HCT116 (cell line): ENCODE data around the gene NCKAP5. TPM values are rescaled to one million over a fixed set of nuclear protein-coding genes. Genes with fewer than 3 reads are reported as not detected.

ENCODE experiments used
- ATAC-seq: fragments of 200-7000 bp; cut with Tn5 transposase; 2 replicates; pipeline ENCODE4 v1.9.1; 2020; ENCODE audit warnings: mild to moderate bottlenecking, moderate library complexity
- BruUV-seq: library from RNA; stranded (reverse); fragments of 400-500 nt; replicated peaks from 2 replicates; lab custom pipeline; 2021; lab: Mats Ljungman, UMichigan
- CTCF ChIA-PET: fragments of 300-600 bp; sonication (Branson Sonifier 250); formaldehyde crosslinking; loops from one replicate; lab custom pipeline; 2021; ENCODE audit warnings: antibody characterized with exemption; lab: Charles Lee
- POLR2A ChIA-PET: fragments of 300-600, 350-600 bp; sonication (Branson Sonifier 250); formaldehyde crosslinking; loops from one replicate; lab custom pipeline; 2021; ENCODE audit warnings: antibody characterized with exemption; lab: Charles Lee
- RAD21 ChIA-PET, 2 experiments: fragments of 300-600 bp; sonication (Branson Sonifier 250); formaldehyde crosslinking; loops; one replicate each; lab custom pipeline; 2023; ENCODE audit warnings: low total read pairs in 2 of 2; ENCODE audit not compliant: uncharacterized antibody in 2 of 2, unreplicated experiment in 2 of 2, low non-redundant PET in 1 of 2; lab: Charles Lee
- DNase-seq: peaks from one replicate; pipeline ENCODE4 v3.0.0-alpha.2; 2010; ENCODE audit warnings: low read depth, low spot score
- H2AFZ ChIP-seq: fragments of 200-600 bp; shearing (Covaris generic), sonication (generic); 2 replicates; pipeline ENCODE4 v1.6.1; 2017; ENCODE audit warnings: low read depth, mixed run types, mixed read lengths, antibody characterized with exemption, low read length; ENCODE audit not compliant: poor library complexity, severe bottlenecking
- H3K27ac ChIP-seq: 2 replicates; pipeline ENCODE4 v1.5.1; 2012; ENCODE audit warnings: low read depth, low read length
- H3K27me3 ChIP-seq: fragments of 200-600 bp; sonication (generic); 2 replicates; pipeline ENCODE4 v1.6.1; 2016; ENCODE audit warnings: mixed run types, low read length, mixed read lengths; ENCODE audit not compliant: insufficient read depth
- H3K36me3 ChIP-seq, 2 experiments: fragments of 200-500 bp in 1 of 2; fragments of 200-600 bp in 1 of 2; sonication (Bioruptor generic) in 1 of 2; sonication (generic) in 1 of 2; 2 replicates each; pipeline versions ENCODE4 v1.5.1 to v1.6.1; 2014 to 2016; ENCODE audit warnings: low read length in 2 of 2, inconsistent platforms in 1 of 2, mixed read lengths in 1 of 2, mixed run types in 1 of 2; ENCODE audit not compliant: insufficient read depth in 2 of 2, control insufficient read depth in 1 of 2
- H3K4me1 ChIP-seq, 2 experiments: fragments of 200-600 bp in 1 of 2; sonication (generic) in 1 of 2; 2 replicates each; pipeline versions ENCODE4 v1.5.1 to v1.6.1; 2012 to 2017; ENCODE audit warnings: low read length in 2 of 2, inconsistent platforms in 1 of 2, mild to moderate bottlenecking in 1 of 2, mixed read lengths in 1 of 2, mixed run types in 1 of 2, moderate library complexity in 1 of 2; ENCODE audit not compliant: insufficient read depth in 2 of 2, control insufficient read depth in 1 of 2
- H3K4me2 ChIP-seq: fragments of 200-600 bp; sonication (generic); 2 replicates; pipeline ENCODE4 v1.6.1; 2017; ENCODE audit warnings: mixed run types, low read length, mixed read lengths
- H3K4me3 ChIP-seq, 2 experiments: fragments of 200-600 bp in 1 of 2; sonication (generic) in 1 of 2; replicated peaks in 1 of 2; 2 replicates each; pipeline ENCODE4 v1.5.1; 2011 to 2016; ENCODE audit warnings: low read length in 2 of 2, control low read depth in 1 of 2, low read depth in 1 of 2, mild to moderate bottlenecking in 1 of 2, mixed read lengths in 1 of 2, mixed run types in 1 of 2
- H3K79me2 ChIP-seq: fragments of 200-600 bp; sonication (generic); 2 replicates; pipeline ENCODE4 v1.6.1; 2017; ENCODE audit warnings: mild to moderate bottlenecking, mixed run types, low read length, moderate library complexity, mixed read lengths; ENCODE audit not compliant: insufficient read depth
- H3K9ac ChIP-seq: fragments of 200-600 bp; sonication (generic); 2 replicates; pipeline ENCODE4 v1.6.1; 2016; ENCODE audit warnings: low read length, mixed read lengths
- H3K9me2 ChIP-seq: fragments of 200-600 bp; sonication (generic), shearing (Covaris generic); 2 replicates; pipeline ENCODE4 v1.6.1; 2017; ENCODE audit warnings: mixed run types, mild to moderate bottlenecking, moderate library complexity; ENCODE audit not compliant: insufficient read depth
- H3K9me3 ChIP-seq, 2 experiments: fragments of 200-500 bp in 1 of 2; fragments of 200-600 bp in 1 of 2; sonication (Bioruptor generic) in 1 of 2; sonication (generic) in 1 of 2; 2 replicates each; pipeline ENCODE4 v1.6.1; 2014 to 2017; ENCODE audit warnings: low read length in 2 of 2, mixed read lengths in 2 of 2, inconsistent platforms in 1 of 2, low read depth in 1 of 2, mild to moderate bottlenecking in 1 of 2, mixed run types in 1 of 2, moderate library complexity in 1 of 2; ENCODE audit not compliant: control insufficient read depth in 1 of 2, insufficient read depth in 1 of 2
- H4K20me1 ChIP-seq: fragments of 200-600 bp; sonication (generic), shearing (Covaris generic); 2 replicates; pipeline ENCODE4 v1.6.1; 2017; ENCODE audit warnings: mixed run types, mild to moderate bottlenecking, moderate library complexity; ENCODE audit not compliant: insufficient read depth
- CEBPB ChIP-seq: IDR thresholded peaks from 2 replicates; pipeline ENCODE4 v1.6.1; 2012; ENCODE audit warnings: low read depth
- EGR1 ChIP-seq: IDR thresholded peaks from 2 replicates; pipeline ENCODE4 v1.6.1; 2012; ENCODE audit warnings: low read depth
- ELF1 ChIP-seq: IDR thresholded peaks from 2 replicates; pipeline ENCODE4 v1.6.1; 2012; ENCODE audit warnings: low read depth, borderline replicate concordance
- EZH2 ChIP-seq: fragments of 200-600 bp; sonication (generic); IDR thresholded peaks from 2 replicates; pipeline ENCODE4 v1.6.1; 2017; ENCODE audit warnings: antibody characterized with exemption, mixed run types
- EZH2phosphoT487 ChIP-seq: fragments of 200-600 bp; IDR thresholded peaks from 2 replicates; pipeline ENCODE4 v1.6.1; 2018; ENCODE audit warnings: antibody characterized with exemption, borderline replicate concordance
- JUND ChIP-seq: IDR thresholded peaks from 2 replicates; pipeline ENCODE4 v1.6.1; 2012
- POLR2AphosphoS5 ChIP-seq: IDR thresholded peaks from 2 replicates; pipeline ENCODE4 v1.6.1; 2011; ENCODE audit warnings: mild to moderate bottlenecking, low read depth, low read length, moderate library complexity
- SP1 ChIP-seq: IDR thresholded peaks from 2 replicates; pipeline ENCODE4 v1.6.1; 2012; ENCODE audit warnings: low read depth
- SRF ChIP-seq: IDR thresholded peaks from 2 replicates; pipeline ENCODE4 v1.6.1; 2012; ENCODE audit warnings: low read depth
- TCF7L2 ChIP-seq: IDR thresholded peaks from 2 replicates; pipeline ENCODE4 v1.7.0; 2011; ENCODE audit warnings: borderline replicate concordance, inconsistent platforms; ENCODE audit not compliant: insufficient read depth, insufficient read length; ENCODE audit errors: extremely low read depth
- YY1 ChIP-seq: IDR thresholded peaks from 2 replicates; pipeline ENCODE4 v1.6.1; 2011; ENCODE audit warnings: low read length, low read depth, moderate library complexity, mild to moderate bottlenecking; ENCODE audit not compliant: insufficient replicate concordance; ENCODE audit errors: extremely low read depth
- ZFX ChIP-seq: fragments of 450-650 bp; IDR thresholded peaks from 2 replicates; pipeline ENCODE4 v1.6.1; 2017
- ZNF274 ChIP-seq: fragments of 200-500 bp; sonication (Bioruptor generic); IDR thresholded peaks from 2 replicates; pipeline ENCODE4 v1.6.1; 2014; ENCODE audit warnings: mild to moderate bottlenecking, low read depth, low read length, inconsistent platforms
- intact Hi-C: fragments of 100-400 bp; cut with micrococcal nuclease; formaldehyde crosslinking; loops from 2 replicates; pipeline ENCODE4 v1.10.0; 2022
- total RNA-seq: library from RNA; stranded (reverse); gene quantifications from one replicate; pipeline ENCODE4 v1.2.1, GENCODE V29; 2021; ENCODE audit not compliant: unreplicated experiment
- TF ChIP-seq, protein P1 (sequence below): IDR thresholded peaks from 2 replicates; pipeline ENCODE4 v1.6.1; 2012
- TF ChIP-seq, protein P2 (sequence below): IDR thresholded peaks from 2 replicates; pipeline ENCODE4 v1.6.1; 2011; ENCODE audit warnings: mild to moderate bottlenecking, low read length, moderate library complexity; ENCODE audit not compliant: insufficient replicate concordance; ENCODE audit errors: extremely low read depth
- TF ChIP-seq, protein P3 (sequence below): IDR thresholded peaks from 2 replicates; pipeline ENCODE4 v1.6.1; 2012
- TF ChIP-seq, protein P4 (sequence below): IDR thresholded peaks from 2 replicates; pipeline ENCODE4 v1.6.1; 2012; ENCODE audit warnings: low read depth
- TF ChIP-seq, protein P5 (sequence below), 3 experiments: fragments of 200-600 bp in 1 of 3; sonication (generic) in 1 of 3; IDR thresholded peaks in 2 of 3; conservative IDR thresholded peaks in 1 of 3; 2 replicates each; pipeline ENCODE4 v1.5.1; 2012 to 2017; ENCODE audit warnings: low read depth in 2 of 3, low read length in 2 of 3, antibody characterized with exemption in 1 of 3, borderline replicate concordance in 1 of 3, control low read depth in 1 of 3, mild to moderate bottlenecking in 1 of 3, mixed read lengths in 1 of 3, mixed run types in 1 of 3, moderate library complexity in 1 of 3; ENCODE audit not compliant: insufficient read depth in 1 of 3

Gene NCKAP5
- total RNA-seq, 1 experiment from 2014 or later = 0.30 TPM

DNA sequence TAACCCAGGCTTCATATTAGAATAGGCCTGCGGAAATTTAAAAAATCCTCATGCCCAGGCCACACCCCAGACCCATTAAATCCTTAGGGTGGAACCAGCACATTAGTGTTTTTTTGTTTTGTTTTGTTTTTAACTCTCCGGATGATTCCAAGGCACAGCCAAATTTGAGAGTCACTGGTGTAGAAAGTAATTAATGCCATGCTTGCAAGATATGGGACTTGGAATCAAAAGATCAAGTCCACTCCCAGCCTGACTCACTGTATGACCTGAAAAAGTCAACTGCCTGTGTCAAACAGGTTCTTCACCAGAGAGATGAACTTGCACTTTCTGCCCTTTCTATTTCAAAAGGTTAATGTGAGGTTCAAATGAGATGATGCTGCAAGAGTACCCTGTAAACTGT is 588.0 kb downstream of the NCKAP5 start:
- no peaks in the 10 kb centered on the region for H3K4me1 ChIP-seq
- ATAC-seq = no peak
- RAD21 ChIA-PET = no interaction called here
- H3K36me3 ChIP-seq = no peaks in the 10 kb centered on the region
- H3K4me2 ChIP-seq = no peak overlapping the region
- no peaks in the 10 kb centered on the region for H3K9me2 ChIP-seq
- BruUV-seq = no TSS peak
- CTCF ChIA-PET = no interaction called here
- H3K9ac ChIP-seq = no peak overlapping the region
- no peaks in the 10 kb centered on the region for H3K79me2 ChIP-seq
- no peak overlapping the region for H3K4me3 ChIP-seq
- H3K27ac ChIP-seq = no peak overlapping the region
- no peaks in the 10 kb centered on the region for H4K20me1 ChIP-seq
- no peaks in the 10 kb centered on the region for H3K9me3 ChIP-seq
- TF ChIP-seq SRF = no peak
- TF ChIP-seq YY1 = no peak
- TF ChIP-seq, protein P1, sequence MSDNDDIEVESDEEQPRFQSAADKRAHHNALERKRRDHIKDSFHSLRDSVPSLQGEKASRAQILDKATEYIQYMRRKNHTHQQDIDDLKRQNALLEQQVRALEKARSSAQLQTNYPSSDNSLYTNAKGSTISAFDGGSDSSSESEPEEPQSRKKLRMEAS = no peak
- no peak for TF ChIP-seq JUND
- TF ChIP-seq EZH2 = no peak
- TF ChIP-seq, protein P2, sequence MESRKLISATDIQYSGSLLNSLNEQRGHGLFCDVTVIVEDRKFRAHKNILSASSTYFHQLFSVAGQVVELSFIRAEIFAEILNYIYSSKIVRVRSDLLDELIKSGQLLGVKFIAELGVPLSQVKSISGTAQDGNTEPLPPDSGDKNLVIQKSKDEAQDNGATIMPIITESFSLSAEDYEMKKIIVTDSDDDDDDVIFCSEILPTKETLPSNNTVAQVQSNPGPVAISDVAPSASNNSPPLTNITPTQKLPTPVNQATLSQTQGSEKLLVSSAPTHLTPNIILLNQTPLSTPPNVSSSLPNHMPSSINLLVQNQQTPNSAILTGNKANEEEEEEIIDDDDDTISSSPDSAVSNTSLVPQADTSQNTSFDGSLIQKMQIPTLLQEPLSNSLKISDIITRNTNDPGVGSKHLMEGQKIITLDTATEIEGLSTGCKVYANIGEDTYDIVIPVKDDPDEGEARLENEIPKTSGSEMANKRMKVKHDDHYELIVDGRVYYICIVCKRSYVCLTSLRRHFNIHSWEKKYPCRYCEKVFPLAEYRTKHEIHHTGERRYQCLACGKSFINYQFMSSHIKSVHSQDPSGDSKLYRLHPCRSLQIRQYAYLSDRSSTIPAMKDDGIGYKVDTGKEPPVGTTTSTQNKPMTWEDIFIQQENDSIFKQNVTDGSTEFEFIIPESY = no peak
- no peak for TF ChIP-seq TCF7L2
- TF ChIP-seq ELF1 = no peak
- TF ChIP-seq, protein P3, sequence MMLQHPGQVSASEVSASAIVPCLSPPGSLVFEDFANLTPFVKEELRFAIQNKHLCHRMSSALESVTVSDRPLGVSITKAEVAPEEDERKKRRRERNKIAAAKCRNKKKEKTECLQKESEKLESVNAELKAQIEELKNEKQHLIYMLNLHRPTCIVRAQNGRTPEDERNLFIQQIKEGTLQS = no peak
- TF ChIP-seq EGR1 = no peak
- TF ChIP-seq ZFX = no peak
- no peak for TF ChIP-seq CEBPB
- TF ChIP-seq, protein P4, sequence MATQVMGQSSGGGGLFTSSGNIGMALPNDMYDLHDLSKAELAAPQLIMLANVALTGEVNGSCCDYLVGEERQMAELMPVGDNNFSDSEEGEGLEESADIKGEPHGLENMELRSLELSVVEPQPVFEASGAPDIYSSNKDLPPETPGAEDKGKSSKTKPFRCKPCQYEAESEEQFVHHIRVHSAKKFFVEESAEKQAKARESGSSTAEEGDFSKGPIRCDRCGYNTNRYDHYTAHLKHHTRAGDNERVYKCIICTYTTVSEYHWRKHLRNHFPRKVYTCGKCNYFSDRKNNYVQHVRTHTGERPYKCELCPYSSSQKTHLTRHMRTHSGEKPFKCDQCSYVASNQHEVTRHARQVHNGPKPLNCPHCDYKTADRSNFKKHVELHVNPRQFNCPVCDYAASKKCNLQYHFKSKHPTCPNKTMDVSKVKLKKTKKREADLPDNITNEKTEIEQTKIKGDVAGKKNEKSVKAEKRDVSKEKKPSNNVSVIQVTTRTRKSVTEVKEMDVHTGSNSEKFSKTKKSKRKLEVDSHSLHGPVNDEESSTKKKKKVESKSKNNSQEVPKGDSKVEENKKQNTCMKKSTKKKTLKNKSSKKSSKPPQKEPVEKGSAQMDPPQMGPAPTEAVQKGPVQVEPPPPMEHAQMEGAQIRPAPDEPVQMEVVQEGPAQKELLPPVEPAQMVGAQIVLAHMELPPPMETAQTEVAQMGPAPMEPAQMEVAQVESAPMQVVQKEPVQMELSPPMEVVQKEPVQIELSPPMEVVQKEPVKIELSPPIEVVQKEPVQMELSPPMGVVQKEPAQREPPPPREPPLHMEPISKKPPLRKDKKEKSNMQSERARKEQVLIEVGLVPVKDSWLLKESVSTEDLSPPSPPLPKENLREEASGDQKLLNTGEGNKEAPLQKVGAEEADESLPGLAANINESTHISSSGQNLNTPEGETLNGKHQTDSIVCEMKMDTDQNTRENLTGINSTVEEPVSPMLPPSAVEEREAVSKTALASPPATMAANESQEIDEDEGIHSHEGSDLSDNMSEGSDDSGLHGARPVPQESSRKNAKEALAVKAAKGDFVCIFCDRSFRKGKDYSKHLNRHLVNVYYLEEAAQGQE = no peak
- TF ChIP-seq SP1 = no peak
- TF ChIP-seq, protein P5, sequence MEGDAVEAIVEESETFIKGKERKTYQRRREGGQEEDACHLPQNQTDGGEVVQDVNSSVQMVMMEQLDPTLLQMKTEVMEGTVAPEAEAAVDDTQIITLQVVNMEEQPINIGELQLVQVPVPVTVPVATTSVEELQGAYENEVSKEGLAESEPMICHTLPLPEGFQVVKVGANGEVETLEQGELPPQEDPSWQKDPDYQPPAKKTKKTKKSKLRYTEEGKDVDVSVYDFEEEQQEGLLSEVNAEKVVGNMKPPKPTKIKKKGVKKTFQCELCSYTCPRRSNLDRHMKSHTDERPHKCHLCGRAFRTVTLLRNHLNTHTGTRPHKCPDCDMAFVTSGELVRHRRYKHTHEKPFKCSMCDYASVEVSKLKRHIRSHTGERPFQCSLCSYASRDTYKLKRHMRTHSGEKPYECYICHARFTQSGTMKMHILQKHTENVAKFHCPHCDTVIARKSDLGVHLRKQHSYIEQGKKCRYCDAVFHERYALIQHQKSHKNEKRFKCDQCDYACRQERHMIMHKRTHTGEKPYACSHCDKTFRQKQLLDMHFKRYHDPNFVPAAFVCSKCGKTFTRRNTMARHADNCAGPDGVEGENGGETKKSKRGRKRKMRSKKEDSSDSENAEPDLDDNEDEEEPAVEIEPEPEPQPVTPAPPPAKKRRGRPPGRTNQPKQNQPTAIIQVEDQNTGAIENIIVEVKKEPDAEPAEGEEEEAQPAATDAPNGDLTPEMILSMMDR (IDR thresholded peaks at IDR 0.05 in 2 of 3, conservative IDR thresholded peaks at IDR 0.05 in 1 of 3; ENCODE audit: borderline replicate concordance in 1 of 3, insufficient read depth in 1 of 3, low read depth in 2 of 3, low read length in 2 of 3) = no peak
- no peak for TF ChIP-seq POLR2AphosphoS5
- TF ChIP-seq ZNF274 = no peak
- no peak for TF ChIP-seq EZH2phosphoT487
- H3K27me3 ChIP-seq = no peaks in the 10 kb centered on the region
- H2AFZ ChIP-seq = no peak overlapping the region
- POLR2A ChIA-PET = no interaction called here
- no peak for DNase-seq
- intact Hi-C loops = no loop called here
